Measurements from ENCODE around the gene AQP3. TPM values are rescaled to one million over a fixed set of nuclear protein-coding genes. Genes with fewer than 3 reads are reported as not detected.
"Not testable (repeated sequence)": the region's sequence is repeated elsewhere in the genome, so short reads cannot be mapped to it uniquely, and the experiment has no call there.

Gene AQP3
- total and polyA plus RNA-seq, 2 donors: 27.1 to 126 TPM

- no peak overlapping the region for H3K27ac ChIP-seq (ENCODE audit: low read depth)
- H3K4me1 ChIP-seq (ENCODE audit: insufficient read depth): no peaks in the 10 kb centered on the region
- 82% methylated on average over 17 of the region's 17 CpGs for WGBS
- H3K36me3 ChIP-seq (ENCODE audit: insufficient read depth): no peaks in the 10 kb centered on the region
- no peak for DNase-seq (ENCODE audit: extremely low spot score)
- H3K4me3 ChIP-seq (ENCODE audit: low read depth, low read length): no peak overlapping the region
Measured at GRCh38 chr9:33403941-33404787, 43.2 kb downstream of the AQP3 start.

- not testable (repeated sequence) for H3K27ac ChIP-seq (ENCODE audit: low read depth); H3K36me3 ChIP-seq (ENCODE audit: insufficient read depth); DNase-seq (ENCODE audit: extremely low spot score); H3K4me3 ChIP-seq (ENCODE audit: low read depth, low read length); H3K4me1 ChIP-seq (ENCODE audit: insufficient read depth)
- WGBS: 66% methylated on average over 10 of the region's 10 CpGs
Measured at GRCh38 chr9:33402371-33402770, 45.0 kb downstream of the AQP3 start, which contains the start of gene AQP7. AQP7 (minus strand) TSS chr9:33402568; CDS start chr9:33401262, 1,306 bp downstream.

GRCh38 chr9:33401809-33402208, 45.6 kb downstream of the AQP3 start:
- H3K36me3 ChIP-seq (ENCODE audit: insufficient read depth); H3K4me1 ChIP-seq (ENCODE audit: insufficient read depth); H3K4me3 ChIP-seq (ENCODE audit: low read depth, low read length); H3K27ac ChIP-seq (ENCODE audit: low read depth); DNase-seq (ENCODE audit: extremely low spot score): not testable (repeated sequence)
- 57% methylated on average over 9 of the region's 10 CpGs for WGBS

DNA sequence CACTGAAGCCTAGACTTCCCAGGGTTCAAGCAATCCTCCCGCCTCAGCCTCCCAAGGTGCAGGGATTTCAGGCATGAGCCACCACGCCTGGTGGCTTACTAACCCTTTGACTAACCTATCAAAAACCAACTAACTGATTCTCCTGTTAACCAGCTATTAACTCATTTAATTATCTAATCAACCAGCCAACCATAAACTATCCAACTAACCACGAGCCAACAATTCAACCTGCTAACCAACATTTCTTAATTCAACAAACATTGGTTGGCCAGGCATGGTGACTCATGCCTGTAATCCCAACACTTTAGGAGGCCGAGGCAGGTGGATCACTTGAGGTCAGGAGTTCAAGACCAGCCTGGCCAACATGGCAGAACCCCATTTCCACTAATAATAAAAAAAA, 48.3 kb downstream of the AQP3 start:
- 88% methylated on average over 4 of the region's 4 CpGs for WGBS
- H3K4me3 ChIP-seq (ENCODE audit: low read depth, low read length); DNase-seq (ENCODE audit: extremely low spot score); H3K4me1 ChIP-seq (ENCODE audit: insufficient read depth); H3K36me3 ChIP-seq (ENCODE audit: insufficient read depth); H3K27ac ChIP-seq (ENCODE audit: low read depth): not testable (repeated sequence)

DNA sequence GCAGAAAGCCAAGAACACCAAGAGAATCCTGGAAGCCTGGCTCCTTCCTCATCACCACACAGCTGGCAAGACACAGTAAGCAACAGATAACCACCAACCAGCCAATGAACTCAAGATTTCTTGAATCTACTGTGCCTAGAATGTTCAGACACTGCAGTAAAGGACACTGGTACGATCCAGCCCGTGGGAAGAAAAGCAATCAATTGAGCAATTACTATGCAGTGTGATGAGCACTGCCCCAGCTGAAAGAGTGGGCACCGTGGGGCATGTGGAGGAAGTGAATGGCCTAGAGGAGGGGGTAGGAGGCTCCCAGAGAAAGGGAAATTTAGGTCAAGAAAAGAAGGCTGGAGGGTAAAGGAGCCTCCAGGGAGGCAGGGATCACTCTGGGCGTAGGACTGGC, 49.6 kb downstream of the AQP3 start:
- not testable (repeated sequence) for H3K36me3 ChIP-seq (ENCODE audit: insufficient read depth); DNase-seq (ENCODE audit: extremely low spot score); H3K4me3 ChIP-seq (ENCODE audit: low read depth, low read length); H3K27ac ChIP-seq (ENCODE audit: low read depth); H3K4me1 ChIP-seq (ENCODE audit: insufficient read depth)
- WGBS: 79% methylated on average over 3 of the region's 4 CpGs

DNA sequence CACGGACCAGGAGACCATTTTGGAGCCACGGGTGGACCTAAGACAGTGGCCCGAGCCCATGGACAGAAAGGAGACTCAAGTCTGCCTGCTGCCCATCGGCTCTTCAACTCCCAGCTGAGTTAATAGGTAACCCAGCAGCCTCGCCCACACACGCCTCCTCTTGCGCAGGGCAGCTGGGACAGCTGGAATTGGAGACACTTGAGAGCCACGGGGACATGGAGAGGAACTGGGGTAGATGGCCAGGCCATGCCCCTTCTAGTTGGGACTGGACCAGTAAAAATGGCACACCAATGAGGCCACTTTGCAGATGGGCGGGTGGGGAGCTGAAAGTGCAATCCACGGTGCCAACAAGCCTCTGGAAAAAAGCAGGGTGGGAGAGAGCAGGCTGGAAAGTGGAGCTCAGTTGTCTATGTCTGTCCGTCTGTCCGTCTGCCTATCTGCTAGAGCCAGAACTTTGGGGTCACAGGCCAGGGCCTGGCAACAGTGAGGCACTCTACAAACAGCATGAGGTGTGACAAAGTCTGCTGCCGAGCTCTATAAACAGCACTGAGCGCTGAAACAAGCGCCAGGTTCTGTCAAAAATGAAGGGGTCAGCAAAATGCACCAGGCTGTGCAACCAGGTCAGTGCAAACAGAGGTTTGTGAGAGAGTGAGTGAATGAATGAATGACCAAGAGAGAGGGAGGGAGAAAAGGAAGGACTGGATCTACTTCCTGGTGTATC, 52.1 kb downstream of the AQP3 start:
- not testable (repeated sequence) for H3K4me3 ChIP-seq (ENCODE audit: low read depth, low read length); H3K36me3 ChIP-seq (ENCODE audit: insufficient read depth); DNase-seq (ENCODE audit: extremely low spot score); H3K4me1 ChIP-seq (ENCODE audit: insufficient read depth); H3K27ac ChIP-seq (ENCODE audit: low read depth)
- 86% methylated on average over 15 of the region's 15 CpGs for WGBS

GRCh38 chr9:33393986-33394385, 53.4 kb downstream of the AQP3 start:
- not testable (repeated sequence) for H3K27ac ChIP-seq (ENCODE audit: low read depth); DNase-seq (ENCODE audit: extremely low spot score); H3K36me3 ChIP-seq (ENCODE audit: insufficient read depth); H3K4me3 ChIP-seq (ENCODE audit: low read depth, low read length); H3K4me1 ChIP-seq (ENCODE audit: insufficient read depth)
- WGBS: 50% methylated on average over 3 of the region's 3 CpGs

- WGBS: 69% methylated on average over 11 of the region's 11 CpGs
- no peak for DNase-seq (ENCODE audit: extremely low spot score)
- H3K4me1 ChIP-seq (ENCODE audit: insufficient read depth): no peaks in the 10 kb centered on the region
- no peak overlapping the region for H3K4me3 ChIP-seq (ENCODE audit: low read depth, low read length)
- no peak overlapping the region for H3K27ac ChIP-seq (ENCODE audit: low read depth)
- H3K36me3 ChIP-seq (ENCODE audit: insufficient read depth): no peaks in the 10 kb centered on the region
Measured at GRCh38 chr9:33393581-33393980, 53.8 kb downstream of the AQP3 start.

DNA sequence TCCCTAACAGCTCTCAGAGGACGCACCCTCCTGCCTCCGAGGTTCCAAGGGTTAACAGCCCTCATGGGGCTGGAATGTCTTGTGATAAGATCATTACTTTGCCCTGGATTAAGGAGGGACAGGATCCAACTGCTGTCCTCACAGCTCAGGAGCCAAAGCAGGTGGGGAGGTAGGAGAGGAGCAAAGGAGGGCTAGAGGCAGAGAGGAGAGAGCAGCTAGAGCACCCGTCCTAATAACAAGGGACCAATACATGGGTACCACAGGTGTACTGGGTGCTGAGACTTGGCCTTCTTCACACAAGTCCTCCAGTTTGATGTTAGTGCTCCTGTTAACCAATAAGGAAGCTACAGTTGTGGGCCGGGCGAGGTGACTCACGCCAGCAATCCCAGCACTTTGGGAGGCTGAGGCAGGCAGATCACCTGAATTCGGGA, 54.8 kb downstream of the AQP3 start:
- not testable (repeated sequence) for H3K27ac ChIP-seq (ENCODE audit: low read depth)

More for the DNA sequence above, 54.8 kb downstream of the AQP3 start:
- H3K36me3 ChIP-seq (ENCODE audit: insufficient read depth); H3K4me1 ChIP-seq (ENCODE audit: insufficient read depth); DNase-seq (ENCODE audit: extremely low spot score); H3K4me3 ChIP-seq (ENCODE audit: low read depth, low read length): not testable (repeated sequence)
- WGBS: 68% methylated on average over 7 of the region's 7 CpGs

Small RNA genes lying within 50 kb of the gene (small RNA-seq; reads per million reads assigned to genes)
- gene AL356218.2: not detected
- not detected for gene MIR6851

Other genes with a start within 250 kb of the AQP3 start
- not detected for gene SPINK4, start 207.4 kb downstream of the AQP3 start, total RNA-seq
- 2.6 TPM for gene SPINK4, start 207.4 kb downstream of the AQP3 start, polyA plus RNA-seq
- gene BAG1, start 182.9 kb downstream of the AQP3 start, total RNA-seq: 46.8 TPM
- gene BAG1, start 182.9 kb downstream of the AQP3 start, polyA plus RNA-seq: 142 TPM
- gene CHMP5, start 182.5 kb downstream of the AQP3 start, total RNA-seq: 76.9 TPM
- 79.6 TPM for gene CHMP5, start 182.5 kb downstream of the AQP3 start, polyA plus RNA-seq
- 24.1 TPM for gene NFX1, start 157.1 kb downstream of the AQP3 start, total RNA-seq
- 21.9 TPM for gene NFX1, start 157.1 kb downstream of the AQP3 start, polyA plus RNA-seq
- gene AQP7, start 45.0 kb downstream of the AQP3 start, total RNA-seq: 1.9 TPM
- 8.7 TPM for gene AQP7, start 45.0 kb downstream of the AQP3 start, polyA plus RNA-seq
- 17.3 TPM for gene NOL6, start 26.3 kb upstream of the AQP3 start, total RNA-seq
- gene NOL6, start 26.3 kb upstream of the AQP3 start, polyA plus RNA-seq: 23.1 TPM
- 7.1 TPM for gene ANKRD18B, start 76.7 kb upstream of the AQP3 start, total RNA-seq
- gene ANKRD18B, start 76.7 kb upstream of the AQP3 start, polyA plus RNA-seq: 0.43 TPM